Activated naive CD4-positive, alpha-beta T cell (primary cell): Measurements from ENCODE around the gene SAMM50.

Experiments
- DNase-seq, 4 experiments: peaks; one replicate each; lab custom pipeline; 2025; lab: John Stamatoyannopoulos, UW

Gene SAMM50

DNA sequence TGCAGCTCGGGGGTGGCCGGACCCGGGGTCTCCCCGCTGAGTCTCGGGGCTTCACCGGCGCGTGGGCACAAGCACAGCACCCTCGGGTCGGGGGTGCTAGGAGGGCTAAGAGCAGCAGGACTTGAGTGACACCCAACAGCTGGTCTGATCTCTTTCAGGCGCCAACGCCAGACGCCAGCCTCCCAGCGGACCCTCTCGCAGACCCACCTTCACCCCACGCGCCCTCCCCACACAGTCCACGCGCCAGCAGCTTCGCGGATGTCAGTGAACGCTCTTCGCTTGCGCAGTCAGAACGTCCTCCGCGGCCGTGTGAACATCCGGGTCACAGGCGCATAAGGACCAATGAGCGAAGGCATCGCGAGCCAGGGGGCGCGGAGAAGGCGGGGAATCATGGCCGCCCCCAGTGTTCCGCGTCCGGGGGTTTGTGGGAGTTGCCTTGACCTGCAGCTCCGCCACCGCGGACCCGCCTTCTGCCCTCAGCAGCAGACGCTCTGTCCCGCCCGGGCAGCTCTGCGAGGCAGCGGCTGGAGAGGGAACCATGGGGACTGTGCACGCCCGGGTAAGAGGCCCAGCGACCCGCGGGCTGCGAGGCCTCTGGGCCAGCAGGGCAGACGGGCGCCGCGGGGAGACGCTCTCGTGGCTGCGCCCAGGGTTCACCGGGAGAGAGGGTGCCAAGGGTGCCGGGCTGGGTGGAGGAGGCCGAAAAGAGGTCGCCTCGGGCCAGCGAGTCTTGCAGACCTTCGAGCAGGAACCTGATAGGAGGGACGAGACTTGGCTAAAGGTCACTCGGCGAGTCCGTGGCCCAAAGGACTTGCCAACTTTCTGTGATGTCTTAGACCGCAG, at the start of gene SAMM50:
Gene SAMM50, plus strand, starts transcription at position 403 of the 843 bp plus-strand sequence. Its CDS starts 136 bp downstream, at position 539.
- peak; percentile 67 to 83 (median 80) for DNase-seq

GRCh38 chr22:43905681-43906080, 49.6 kb upstream of the SAMM50 start:
- DNase-seq, result no peak

DNA sequence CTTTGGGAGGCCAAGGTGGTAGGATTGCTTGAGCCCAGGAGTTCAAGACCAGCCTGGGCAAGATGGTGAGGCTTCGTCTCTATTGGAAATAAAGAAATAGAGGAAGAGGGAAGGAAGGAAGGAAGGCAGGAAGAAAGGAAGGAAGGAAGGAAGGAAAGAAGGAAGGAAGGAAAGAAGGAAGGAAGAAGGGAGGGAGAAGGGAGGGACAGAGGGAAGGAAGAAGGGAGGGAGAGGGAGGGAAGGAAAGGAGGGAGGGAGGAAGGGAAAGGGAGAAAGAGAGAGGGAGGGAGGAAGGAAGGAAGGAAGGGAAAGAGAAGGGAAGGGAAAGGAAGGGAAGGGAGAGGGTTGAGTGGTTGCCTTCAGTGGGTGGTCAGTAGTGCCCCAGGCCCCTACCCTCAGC, 45.5 kb upstream of the SAMM50 start:
- DNase-seq, result no peak

- no peak for DNase-seq
These were observed 45.0 kb upstream of the SAMM50 start for GRCh38 chr22:43910178-43910695.

GRCh38 chr22:43911351-43911750, 43.9 kb upstream of the SAMM50 start:
- DNase-seq, result no peak

DNA sequence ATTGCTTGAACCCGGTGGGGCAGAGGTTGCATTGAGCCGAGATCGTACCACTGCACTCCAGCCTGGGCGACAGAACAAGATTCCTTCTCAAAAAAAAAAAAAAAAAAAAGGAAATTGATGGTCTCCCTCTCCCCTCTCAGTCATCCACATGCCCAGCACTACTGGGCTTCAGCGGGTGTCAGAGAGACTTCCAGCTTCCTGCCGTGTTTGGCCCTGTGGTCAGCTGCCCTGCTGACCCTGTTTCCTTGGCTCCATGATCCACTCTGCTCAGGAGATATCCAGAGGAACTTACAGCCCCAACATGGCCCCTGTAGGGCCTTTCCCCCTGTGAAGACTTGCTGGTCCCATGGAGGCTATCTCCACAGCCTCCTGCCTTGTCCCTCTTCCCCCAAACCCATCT, 37.7 kb upstream of the SAMM50 start:
- no peak for DNase-seq

- no peak for DNase-seq
These were observed 35.9 kb upstream of the SAMM50 start for GRCh38 chr22:43919106-43919973.

GRCh38 chr22:43921370-43921769, 33.9 kb upstream of the SAMM50 start:
- DNase-seq, result no peak

DNA sequence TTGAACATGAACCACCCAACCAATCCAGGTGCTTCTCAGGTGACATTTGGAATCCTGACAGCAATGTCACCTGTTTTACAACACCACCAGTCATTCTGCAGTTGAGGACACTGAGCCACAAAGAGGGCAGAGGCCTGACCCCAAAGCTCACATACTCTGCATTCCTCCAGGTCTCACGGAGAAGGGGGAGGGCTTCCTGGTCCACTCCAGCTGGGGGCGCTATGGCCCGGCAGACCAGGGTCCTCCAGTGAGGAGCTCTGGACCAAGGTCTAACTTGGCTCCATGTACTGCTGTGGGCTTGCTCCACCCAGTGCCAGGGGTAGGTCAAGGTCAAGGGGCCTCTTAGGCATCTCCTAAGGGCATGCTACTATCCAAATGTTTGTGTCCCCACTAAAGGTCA, 33.1 kb upstream of the SAMM50 start:
- no peak for DNase-seq

DNA sequence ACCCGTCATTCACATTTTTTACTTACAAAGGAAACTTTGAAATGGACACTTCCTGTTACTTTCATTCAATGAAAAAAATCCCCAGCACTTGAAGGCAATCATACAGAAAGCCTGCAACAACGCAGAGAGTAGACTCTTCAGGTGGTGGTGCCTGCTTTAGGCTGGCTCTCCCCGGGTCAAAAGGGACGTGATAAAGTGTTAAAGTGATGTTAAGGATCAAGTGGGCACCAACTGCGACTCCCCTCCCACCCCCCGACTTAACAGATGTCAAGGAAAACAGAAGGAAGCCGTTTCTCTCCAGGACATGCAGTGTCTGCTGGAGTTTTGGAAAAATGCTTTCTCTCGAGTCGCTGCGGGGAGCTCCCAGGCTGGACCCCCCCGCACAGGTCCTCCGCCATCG, 32.1 kb upstream of the SAMM50 start:
- DNase-seq, result peak in 1 of 4 experiments; percentile 4

DNA sequence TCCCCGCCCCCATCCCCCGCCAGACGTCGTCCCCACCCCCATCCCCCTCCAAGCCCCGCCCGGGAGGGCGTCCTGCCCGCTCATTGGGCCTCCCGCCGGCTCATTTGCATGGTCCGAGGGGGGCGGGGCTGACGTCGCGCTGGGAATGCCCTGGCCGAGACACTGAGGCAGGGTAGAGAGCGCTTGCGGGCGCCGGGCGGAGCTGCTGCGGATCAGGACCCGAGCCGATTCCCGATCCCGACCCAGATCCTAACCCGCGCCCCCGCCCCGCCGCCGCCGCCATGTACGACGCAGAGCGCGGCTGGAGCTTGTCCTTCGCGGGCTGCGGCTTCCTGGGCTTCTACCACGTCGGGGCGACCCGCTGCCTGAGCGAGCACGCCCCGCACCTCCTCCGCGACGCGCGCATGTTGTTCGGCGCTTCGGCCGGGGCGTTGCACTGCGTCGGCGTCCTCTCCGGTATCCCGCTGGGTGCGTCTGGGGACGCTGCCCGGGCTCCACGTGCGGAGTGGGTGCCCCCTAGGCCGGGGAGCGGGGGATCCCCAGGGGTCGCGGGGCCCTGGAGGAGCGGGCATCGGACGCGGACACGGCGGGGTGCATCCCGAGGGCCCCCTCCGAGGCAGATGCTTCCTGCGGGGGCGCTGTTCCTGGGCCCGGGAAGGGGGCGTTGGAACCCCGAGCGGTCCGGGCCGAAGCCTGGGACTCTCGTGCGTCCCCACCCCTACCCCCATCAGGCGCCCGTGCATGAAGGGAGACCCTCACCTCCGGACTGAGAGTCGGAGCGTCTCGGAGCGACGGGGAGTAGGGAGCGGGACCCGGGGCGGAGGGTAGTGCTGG, 31.4 kb upstream of the SAMM50 start, which contains the start of gene PNPLA3:
Gene PNPLA3, plus strand, starts transcription at position 175 of the 834 bp plus-strand sequence. Its CDS starts 107 bp downstream, at position 282.
- peak; percentile 40 to 64 (median 46) for DNase-seq

- DNase-seq, result no peak
These were observed 30.4 kb upstream of the SAMM50 start for GRCh38 chr22:43924877-43925276.

DNA sequence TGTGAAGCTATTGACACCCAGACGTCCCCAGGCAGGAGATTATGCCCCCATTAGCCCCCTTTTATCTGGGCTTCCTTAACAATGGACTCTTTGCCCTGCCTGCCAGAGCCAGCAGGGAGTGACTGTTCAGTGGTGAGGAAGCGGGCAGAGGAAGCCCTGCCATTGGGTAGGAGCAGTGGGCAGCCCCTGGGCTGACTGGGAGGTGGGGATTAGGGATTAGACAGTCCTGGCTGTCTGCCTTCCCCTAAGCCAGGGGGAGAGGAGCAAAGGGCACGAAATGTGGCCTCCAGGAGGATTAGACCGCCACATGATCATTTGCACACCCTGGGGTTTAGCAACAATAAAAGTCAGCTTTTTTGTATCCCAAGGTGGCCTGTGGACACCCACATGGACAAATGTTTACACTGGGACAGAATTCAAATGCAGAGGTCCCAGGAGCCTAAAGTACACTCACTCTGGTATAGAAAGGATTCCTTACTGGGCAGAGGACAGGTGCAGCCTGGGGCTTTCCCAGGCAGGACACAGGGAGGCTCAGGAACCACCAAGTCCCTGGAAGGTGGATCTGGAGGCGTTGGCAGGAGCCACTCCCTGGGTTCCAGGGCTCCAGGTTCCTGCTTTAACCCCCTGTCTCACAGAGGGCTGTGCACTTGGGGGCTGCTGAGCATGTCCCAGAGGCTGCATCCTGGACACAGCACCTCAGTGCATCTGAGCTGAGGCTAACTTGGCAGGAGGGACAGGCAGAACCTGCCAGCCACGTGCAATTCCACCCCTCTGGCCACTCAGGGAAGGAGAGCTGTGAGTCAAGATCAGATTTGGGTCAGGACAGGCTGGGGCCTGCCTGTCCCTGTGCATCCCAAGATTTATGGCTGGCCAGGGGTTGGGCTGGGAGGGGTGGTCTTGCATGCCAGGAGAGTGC, 29.6 kb upstream of the SAMM50 start:
- DNase-seq, result no peak

DNA sequence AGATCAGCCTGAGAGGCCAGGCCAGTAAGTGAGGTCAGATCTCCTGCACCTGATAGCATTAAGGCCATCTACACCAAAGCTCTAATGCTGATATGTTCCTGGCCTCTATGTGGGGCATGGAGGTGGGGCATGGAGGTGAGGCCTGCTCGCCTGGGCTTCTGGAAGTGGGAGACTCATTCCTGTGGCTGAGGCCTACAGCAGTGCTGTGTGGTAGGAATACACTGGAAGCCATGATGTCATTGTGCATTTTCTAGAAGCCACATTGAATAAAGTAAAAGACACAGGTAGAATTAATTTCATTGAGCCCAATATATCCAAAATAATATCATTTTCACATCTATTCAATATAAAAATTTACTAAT, 28.9 kb upstream of the SAMM50 start:
- no peak for DNase-seq

- no peak for DNase-seq
These were observed 26.8 kb upstream of the SAMM50 start for GRCh38 chr22:43928468-43928867.

- DNase-seq, result no peak
These were observed 26.3 kb upstream of the SAMM50 start for GRCh38 chr22:43928908-43929307.

DNA sequence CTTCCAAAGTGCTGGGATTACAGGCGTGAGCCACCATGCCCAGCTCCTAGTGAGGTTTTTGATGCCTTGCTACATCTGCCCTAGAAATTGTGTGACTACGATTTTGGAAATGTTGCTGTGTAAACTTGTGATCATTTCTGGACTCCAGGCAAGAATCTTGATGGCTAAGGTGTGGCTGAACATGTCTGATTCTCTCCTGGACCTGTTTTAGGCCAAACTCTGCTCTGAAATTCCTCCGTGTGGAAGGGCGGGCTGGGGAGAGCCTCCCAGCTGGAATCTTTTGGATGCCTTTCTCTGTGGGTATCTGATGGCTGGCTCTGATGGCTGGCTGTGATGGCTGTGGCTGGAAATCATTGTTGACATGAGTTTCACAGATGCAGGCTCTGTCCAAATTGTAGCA, 23.5 kb upstream of the SAMM50 start:
- no peak for DNase-seq

DNA sequence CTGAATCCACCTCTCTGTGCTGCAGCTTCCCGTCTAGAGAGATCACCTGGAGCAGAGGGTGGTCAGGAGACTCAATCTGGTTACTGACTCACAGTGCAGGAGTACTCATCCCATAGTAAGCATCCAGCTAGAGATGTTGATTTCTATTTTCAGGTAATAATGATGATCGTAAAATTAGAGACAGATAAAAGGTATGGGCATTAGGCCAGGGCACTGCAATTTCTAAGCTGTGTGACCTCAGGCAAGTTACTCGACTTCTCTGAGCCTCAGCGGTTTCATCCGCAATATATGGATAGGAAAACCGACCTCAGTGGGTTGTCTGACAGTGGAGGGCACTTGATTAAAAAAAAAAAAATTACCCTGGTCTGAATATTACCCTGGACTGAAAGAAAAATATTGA, 13.8 kb upstream of the SAMM50 start:
- DNase-seq, result no peak

- no peak for DNase-seq
These were observed 10.4 kb upstream of the SAMM50 start for GRCh38 chr22:43944670-43945430.
